Measurements from ENCODE around the gene KDM3B. TPM values are rescaled to one million over a fixed set of nuclear protein-coding genes. Genes with fewer than 3 reads are reported as not detected.
"Not testable (repeated sequence)": the region's sequence is repeated elsewhere in the genome, so short reads cannot be mapped to it uniquely, and the experiment has no call there.

Gene KDM3B
- total RNA-seq, 1 donor from 2014 or later = 40.7 TPM

DNA sequence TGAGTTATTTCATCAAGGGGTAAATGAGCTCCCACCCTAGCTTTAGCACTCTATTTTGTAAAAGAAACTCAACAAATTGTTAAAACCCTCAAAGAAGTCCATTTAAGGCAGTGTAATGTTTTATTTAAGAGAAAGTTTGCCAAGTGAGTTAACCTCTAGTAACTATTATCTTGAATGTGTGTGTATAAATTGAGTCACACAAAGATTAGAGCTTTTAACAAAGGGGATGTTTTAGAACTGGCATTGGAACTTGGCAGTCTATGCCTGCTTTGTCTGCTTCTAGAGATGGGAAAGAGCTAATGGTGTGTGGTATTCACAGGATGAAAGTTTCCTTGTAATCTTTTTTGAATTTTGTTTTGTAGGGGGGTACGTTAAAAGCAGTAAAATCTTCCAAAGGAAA is 33.2 kb downstream of the KDM3B start:
- TF ChIP-seq, protein P1, sequence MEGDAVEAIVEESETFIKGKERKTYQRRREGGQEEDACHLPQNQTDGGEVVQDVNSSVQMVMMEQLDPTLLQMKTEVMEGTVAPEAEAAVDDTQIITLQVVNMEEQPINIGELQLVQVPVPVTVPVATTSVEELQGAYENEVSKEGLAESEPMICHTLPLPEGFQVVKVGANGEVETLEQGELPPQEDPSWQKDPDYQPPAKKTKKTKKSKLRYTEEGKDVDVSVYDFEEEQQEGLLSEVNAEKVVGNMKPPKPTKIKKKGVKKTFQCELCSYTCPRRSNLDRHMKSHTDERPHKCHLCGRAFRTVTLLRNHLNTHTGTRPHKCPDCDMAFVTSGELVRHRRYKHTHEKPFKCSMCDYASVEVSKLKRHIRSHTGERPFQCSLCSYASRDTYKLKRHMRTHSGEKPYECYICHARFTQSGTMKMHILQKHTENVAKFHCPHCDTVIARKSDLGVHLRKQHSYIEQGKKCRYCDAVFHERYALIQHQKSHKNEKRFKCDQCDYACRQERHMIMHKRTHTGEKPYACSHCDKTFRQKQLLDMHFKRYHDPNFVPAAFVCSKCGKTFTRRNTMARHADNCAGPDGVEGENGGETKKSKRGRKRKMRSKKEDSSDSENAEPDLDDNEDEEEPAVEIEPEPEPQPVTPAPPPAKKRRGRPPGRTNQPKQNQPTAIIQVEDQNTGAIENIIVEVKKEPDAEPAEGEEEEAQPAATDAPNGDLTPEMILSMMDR (IDR thresholded peaks at IDR 0.05; ENCODE audit: borderline replicate concordance) = no peak
- Histone ChIP-seq H3K27me3 (ENCODE audit: low read depth) (no peaks in the 10 kb centered on the region), H3K27ac (replicated peaks) (peak overlapping the region; percentile 22), H3K4me3 (no peak overlapping the region), H3K9me3 (replicated peaks) (no peaks in the 10 kb centered on the region), H3K4me1 (peaks cover 9% of the 10 kb centered on the region), H3K36me3 (peaks cover 78% of the 10 kb centered on the region)
- no peak for DNase-seq
- intact Hi-C loops (cut with micrococcal nuclease) = no loop called here

DNA sequence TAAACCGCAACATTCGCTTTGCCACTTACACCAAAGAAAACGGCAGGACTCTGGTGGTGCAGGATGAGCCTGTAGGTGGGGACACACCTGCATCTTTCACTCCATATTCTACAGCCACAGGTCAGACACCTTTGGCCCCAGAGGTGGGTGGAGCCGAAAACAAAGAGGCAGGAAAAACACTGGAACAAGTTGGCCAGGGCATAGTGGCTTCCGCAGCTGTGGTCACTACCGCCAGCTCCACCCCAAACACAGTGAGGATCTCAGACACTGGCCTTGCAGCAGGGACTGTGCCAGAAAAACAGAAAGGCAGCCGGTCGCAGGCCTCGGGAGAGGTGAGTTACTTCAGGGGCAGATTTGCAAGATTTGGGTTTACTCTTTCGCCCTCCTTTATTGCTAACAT is 33.8 kb downstream of the KDM3B start:
- DNase-seq = no peak
- H3K27ac ChIP-seq (replicated peaks) = peak overlapping the region; percentile 22
- H3K27me3 ChIP-seq (ENCODE audit: low read depth) = no peaks in the 10 kb centered on the region
- peaks cover 78% of the 10 kb centered on the region for H3K36me3 ChIP-seq
- intact Hi-C loops (cut with micrococcal nuclease) = no loop called here
- TF ChIP-seq, protein P1 (IDR thresholded peaks at IDR 0.05; ENCODE audit: borderline replicate concordance) = no peak
- H3K4me3 ChIP-seq = no peak overlapping the region
- peaks cover 15% of the 10 kb centered on the region for H3K4me1 ChIP-seq
- H3K9me3 ChIP-seq (replicated peaks) = no peaks in the 10 kb centered on the region

DNA sequence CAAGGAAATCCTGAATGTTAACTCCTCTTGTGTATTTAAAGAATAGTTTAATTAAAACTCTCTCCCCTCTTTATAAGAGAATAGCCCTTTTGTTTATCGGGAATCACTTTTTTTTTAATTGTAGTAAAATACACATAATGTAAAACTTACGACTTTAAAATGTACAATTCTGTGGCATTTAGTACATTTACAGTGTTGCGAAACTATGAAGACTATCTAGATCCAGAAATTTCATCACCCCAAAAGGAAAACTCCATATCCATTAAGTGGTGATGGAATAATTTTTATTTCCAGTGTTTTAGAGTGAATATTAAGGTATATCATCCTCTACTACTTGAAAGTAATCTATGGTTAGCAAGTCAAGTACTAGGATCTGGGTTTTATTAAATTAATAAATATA is 36.8 kb downstream of the KDM3B start:
- Histone ChIP-seq H3K36me3 (peaks cover 78% of the 10 kb centered on the region), H3K4me3 (no peak overlapping the region), H3K27ac (replicated peaks) (no peak overlapping the region), H3K4me1 (peaks cover 32% of the 10 kb centered on the region), H3K9me3 (replicated peaks) (no peaks in the 10 kb centered on the region), H3K27me3 (ENCODE audit: low read depth) (no peaks in the 10 kb centered on the region)
- TF ChIP-seq, protein P1 (IDR thresholded peaks at IDR 0.05; ENCODE audit: borderline replicate concordance) = no peak
- intact Hi-C loops (cut with micrococcal nuclease) = no loop called here
- no peak for DNase-seq

DNA sequence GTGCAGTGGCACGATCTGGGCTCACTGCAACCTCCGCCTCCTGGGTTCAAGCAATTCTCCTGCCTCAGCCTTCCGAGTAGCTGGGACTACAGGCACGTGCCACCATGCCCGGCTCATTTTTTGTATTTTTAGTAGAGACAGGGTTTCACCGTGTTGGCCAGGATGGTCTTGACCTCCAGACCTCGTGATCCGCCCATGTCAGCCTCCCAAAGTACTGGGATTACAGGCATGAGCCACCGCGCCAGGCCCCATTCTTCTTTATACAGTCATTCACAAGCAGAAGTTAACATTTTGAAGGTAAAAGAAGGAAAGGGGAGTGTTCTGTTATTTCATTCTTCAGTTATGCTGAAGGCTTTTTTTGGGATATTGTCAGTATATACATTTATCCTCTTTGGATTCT is 37.4 kb downstream of the KDM3B start:
- intact Hi-C loops (cut with micrococcal nuclease); H3K9me3 ChIP-seq (replicated peaks); H3K27ac ChIP-seq (replicated peaks); H3K4me3 ChIP-seq; DNase-seq; H3K27me3 ChIP-seq (ENCODE audit: low read depth): not testable (repeated sequence)
- Histone ChIP-seq H3K4me1 (peaks cover 32% of the 10 kb centered on the region), H3K36me3 (peaks cover 78% of the 10 kb centered on the region)

DNA sequence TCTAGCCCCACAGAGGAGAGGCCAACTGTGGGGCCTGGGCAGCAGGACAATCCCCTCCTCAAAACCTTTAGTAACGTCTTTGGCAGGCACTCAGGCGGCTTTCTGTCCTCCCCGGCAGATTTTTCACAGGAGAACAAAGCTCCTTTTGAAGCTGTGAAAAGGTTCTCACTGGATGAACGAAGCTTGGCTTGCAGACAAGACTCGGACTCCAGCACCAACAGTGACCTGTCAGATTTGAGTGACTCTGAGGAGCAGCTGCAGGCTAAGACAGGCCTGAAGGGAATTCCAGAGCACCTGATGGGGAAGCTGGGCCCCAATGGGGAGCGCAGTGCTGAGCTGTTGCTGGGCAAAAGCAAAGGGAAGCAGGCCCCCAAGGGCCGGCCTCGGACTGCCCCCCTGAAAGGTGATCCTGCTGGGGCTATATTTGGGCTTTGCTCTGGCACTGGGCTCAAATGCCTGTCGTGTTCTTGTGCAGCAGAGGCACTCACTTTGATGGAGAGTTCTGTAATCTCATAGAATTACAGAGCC is 39.4 kb downstream of the KDM3B start:
- intact Hi-C loops (cut with micrococcal nuclease) = no loop called here
- H3K4me3 ChIP-seq = peak overlapping the region; percentile 51
- TF ChIP-seq, protein P1 (IDR thresholded peaks at IDR 0.05; ENCODE audit: borderline replicate concordance) = no peak
- DNase-seq = peak; percentile 56
- no peaks in the 10 kb centered on the region for H3K9me3 ChIP-seq (replicated peaks)
- no peaks in the 10 kb centered on the region for H3K27me3 ChIP-seq (ENCODE audit: low read depth)
- H3K4me1 ChIP-seq = peaks cover 32% of the 10 kb centered on the region
- peak overlapping the region; percentile 88 for H3K27ac ChIP-seq (replicated peaks)
- peaks cover 77% of the 10 kb centered on the region for H3K36me3 ChIP-seq

DNA sequence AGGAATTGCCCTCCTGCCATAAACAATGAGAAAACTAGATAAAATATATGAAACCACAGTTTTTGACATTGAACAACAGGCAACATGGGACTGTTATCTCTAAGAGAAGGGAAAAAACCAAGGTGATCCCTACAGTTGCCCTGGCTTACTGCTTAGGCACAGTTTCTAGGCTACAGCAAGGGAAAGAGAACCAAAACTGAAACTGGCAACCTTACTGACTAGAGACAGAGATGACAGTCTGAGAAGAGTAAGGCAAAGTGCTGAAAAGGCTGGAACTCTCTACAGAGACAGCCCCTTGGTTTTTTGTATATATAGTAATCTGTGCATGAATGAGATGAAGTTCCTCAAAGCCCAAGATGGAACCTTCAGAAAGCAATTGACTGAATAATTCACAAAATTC is 50.2 kb downstream of the KDM3B start:
- H3K27ac ChIP-seq (replicated peaks) = no peak overlapping the region
- H3K9me3 ChIP-seq (replicated peaks) = no peaks in the 10 kb centered on the region
- no peaks in the 10 kb centered on the region for H3K4me1 ChIP-seq
- peaks cover 84% of the 10 kb centered on the region for H3K36me3 ChIP-seq
- H3K27me3 ChIP-seq (ENCODE audit: low read depth) = no peaks in the 10 kb centered on the region
- DNase-seq = no peak
- TF ChIP-seq, protein P1 (IDR thresholded peaks at IDR 0.05; ENCODE audit: borderline replicate concordance) = no peak
- no peak overlapping the region for H3K4me3 ChIP-seq
- intact Hi-C loops (cut with micrococcal nuclease) = no loop called here

Data from left ventricle myocardium inferior (tissue), 1 donor.